ENCODE results near the gene COA1. TPM values are rescaled to one million over a fixed set of nuclear protein-coding genes. Genes with fewer than 3 reads are reported as not detected.
"Not testable (repeated sequence)": the region's sequence is repeated elsewhere in the genome, so short reads cannot be mapped to it uniquely, and the experiment has no call there.

Gene COA1
- total RNA-seq, 1 experiment from 2014 or later, result 134 TPM

- Histone ChIP-seq H3K27me3 (no peaks in the 10 kb centered on the region), H3K4me1 (peaks cover 6% of the 10 kb centered on the region; the same call in 1 of the 2 replicates), H3K27ac (no peak overlapping the region), H3K36me3 (peaks cover 6% of the 10 kb centered on the region), H3K4me3 (no peak overlapping the region), H3K9me3 (replicated peaks) (no peaks in the 10 kb centered on the region)
- DNase-seq, result no peak
Measured at GRCh38 chr7:43725251-43725650, 4.1 kb downstream of the COA1 start.

- no peak overlapping the region for H3K27ac ChIP-seq
- no peak overlapping the region for H3K4me3 ChIP-seq
- no peaks in the 10 kb centered on the region for H3K27me3 ChIP-seq
- H3K4me1 ChIP-seq, result no peaks in the 10 kb centered on the region
- no peaks in the 10 kb centered on the region for H3K9me3 ChIP-seq (replicated peaks)
- H3K36me3 ChIP-seq, result peaks cover 6% of the 10 kb centered on the region
- DNase-seq, result no peak
Measured at GRCh38 chr7:43723007-43723341, 6.3 kb downstream of the COA1 start.

GRCh38 chr7:43721193-43721806, 8.0 kb downstream of the COA1 start:
- H3K4me1 ChIP-seq, result no peaks in the 10 kb centered on the region

GRCh38 chr7:43716598-43716997, 12.7 kb downstream of the COA1 start:
- Histone ChIP-seq H3K4me1 (no peaks in the 10 kb centered on the region), H3K9me3 (replicated peaks) (no peaks in the 10 kb centered on the region), H3K27me3 (no peaks in the 10 kb centered on the region), H3K27ac (no peak overlapping the region), H3K4me3 (no peak overlapping the region), H3K36me3 (peaks cover 9% of the 10 kb centered on the region)
- DNase-seq, result no peak

More at GRCh38 chr7:43721193-43721806, 8.0 kb downstream of the COA1 start:
- DNase-seq, result peak in 1 of 2 experiments; percentile 68
- Histone ChIP-seq H3K36me3 (peaks cover 6% of the 10 kb centered on the region), H3K27me3 (no peaks in the 10 kb centered on the region), H3K27ac (no peak overlapping the region), H3K9me3 (replicated peaks) (no peaks in the 10 kb centered on the region), H3K4me3 (no peak overlapping the region)

- H3K27me3 ChIP-seq; DNase-seq; H3K27ac ChIP-seq; H3K9me3 ChIP-seq (replicated peaks); H3K4me1 ChIP-seq; H3K36me3 ChIP-seq; H3K4me3 ChIP-seq: not testable (repeated sequence)
Measured at GRCh38 chr7:43715966-43716365, 13.4 kb downstream of the COA1 start.

GRCh38 chr7:43711503-43711902, 17.8 kb downstream of the COA1 start:
- Histone ChIP-seq H3K4me1 (no peaks in the 10 kb centered on the region), H3K27ac (no peak overlapping the region), H3K27me3 (no peaks in the 10 kb centered on the region), H3K4me3 (no peak overlapping the region), H3K36me3 (peaks cover 2% of the 10 kb centered on the region; the same call in 1 of the 2 replicates), H3K9me3 (replicated peaks) (no peaks in the 10 kb centered on the region)
- DNase-seq, result no peak

GRCh38 chr7:43708055-43708454, 21.3 kb downstream of the COA1 start:
- H3K36me3 ChIP-seq, result peaks cover 17% of the 10 kb centered on the region
- H3K4me1 ChIP-seq; DNase-seq; H3K27me3 ChIP-seq; H3K27ac ChIP-seq; H3K4me3 ChIP-seq; H3K9me3 ChIP-seq (replicated peaks): not testable (repeated sequence)

GRCh38 chr7:43703573-43703972, 25.8 kb downstream of the COA1 start:
- H3K27ac ChIP-seq, result no peak overlapping the region
- no peaks in the 10 kb centered on the region for H3K27me3 ChIP-seq
- no peak for DNase-seq
- no peaks in the 10 kb centered on the region for H3K4me1 ChIP-seq
- H3K4me3 ChIP-seq, result no peak overlapping the region
- no peaks in the 10 kb centered on the region for H3K9me3 ChIP-seq (replicated peaks)
- H3K36me3 ChIP-seq, result peaks cover 17% of the 10 kb centered on the region

- no peak overlapping the region for H3K4me3 ChIP-seq
- peaks cover 17% of the 10 kb centered on the region for H3K36me3 ChIP-seq
- H3K4me1 ChIP-seq, result no peaks in the 10 kb centered on the region
- no peak overlapping the region for H3K27ac ChIP-seq
- H3K9me3 ChIP-seq (replicated peaks), result no peaks in the 10 kb centered on the region
- no peaks in the 10 kb centered on the region for H3K27me3 ChIP-seq
- DNase-seq, result no peak
Measured at GRCh38 chr7:43702974-43703373, 26.3 kb downstream of the COA1 start.

GRCh38 chr7:43701929-43702328, 27.4 kb downstream of the COA1 start:
- Histone ChIP-seq H3K27ac (no peak overlapping the region), H3K36me3 (peaks cover 17% of the 10 kb centered on the region), H3K9me3 (replicated peaks) (no peaks in the 10 kb centered on the region), H3K27me3 (no peaks in the 10 kb centered on the region), H3K4me1 (no peaks in the 10 kb centered on the region), H3K4me3 (no peak overlapping the region)
- DNase-seq, result no peak

GRCh38 chr7:43701500-43701854, 27.8 kb downstream of the COA1 start:
- no peak overlapping the region for H3K4me3 ChIP-seq
- no peak for DNase-seq
- no peaks in the 10 kb centered on the region for H3K9me3 ChIP-seq (replicated peaks)
- peaks cover 17% of the 10 kb centered on the region for H3K36me3 ChIP-seq
- no peak overlapping the region for H3K27ac ChIP-seq
- H3K4me1 ChIP-seq, result no peaks in the 10 kb centered on the region
- H3K27me3 ChIP-seq, result no peaks in the 10 kb centered on the region

- Histone ChIP-seq H3K36me3 (peaks cover 14% of the 10 kb centered on the region), H3K9me3 (replicated peaks) (no peaks in the 10 kb centered on the region), H3K4me1 (no peaks in the 10 kb centered on the region), H3K27me3 (no peaks in the 10 kb centered on the region), H3K27ac (no peak overlapping the region), H3K4me3 (no peak overlapping the region)
- DNase-seq, result no peak
Measured at GRCh38 chr7:43700646-43701499, 28.4 kb downstream of the COA1 start.

- Histone ChIP-seq H3K36me3 (peaks cover 7% of the 10 kb centered on the region), H3K4me1 (no peaks in the 10 kb centered on the region), H3K9me3 (replicated peaks) (no peaks in the 10 kb centered on the region), H3K27me3 (no peaks in the 10 kb centered on the region), H3K4me3 (no peak overlapping the region), H3K27ac (no peak overlapping the region)
- peak in 1 of 2 experiments; percentile 63 for DNase-seq
Measured at GRCh38 chr7:43700059-43700501, 29.2 kb downstream of the COA1 start.

- H3K4me3 ChIP-seq, result no peak overlapping the region
- no peaks in the 10 kb centered on the region for H3K27me3 ChIP-seq
- DNase-seq, result no peak
- H3K36me3 ChIP-seq, result no peaks in the 10 kb centered on the region
- H3K4me1 ChIP-seq, result no peaks in the 10 kb centered on the region; the same call in 1 of the 2 replicates
- H3K27ac ChIP-seq, result no peak overlapping the region
- no peaks in the 10 kb centered on the region for H3K9me3 ChIP-seq (replicated peaks)
Measured at GRCh38 chr7:43698460-43699255, 30.7 kb downstream of the COA1 start.

- no peak overlapping the region for H3K27ac ChIP-seq
- H3K27me3 ChIP-seq, result no peaks in the 10 kb centered on the region
- no peaks in the 10 kb centered on the region for H3K9me3 ChIP-seq (replicated peaks)
Measured at GRCh38 chr7:43697690-43698089, 31.6 kb downstream of the COA1 start.

More at GRCh38 chr7:43697690-43698089, 31.6 kb downstream of the COA1 start:
- H3K36me3 ChIP-seq, result no peaks in the 10 kb centered on the region
- H3K4me1 ChIP-seq, result no peaks in the 10 kb centered on the region; the same call in none of the 2 replicates
- DNase-seq, result no peak
- H3K4me3 ChIP-seq, result no peak overlapping the region

Data from SJCRH30 (cell line).